DLD1 (cell line): ENCODE results near the gene NCBP2.

Experiments
- in situ Hi-C: cut with HindIII; loops from 2 replicates; pipeline ENCODE4 v1.10.0; 2017; ENCODE audit warnings: low sequenced_read_pairs

NCBP2 gene

GRCh38 chr3:196942226-196942914 lies at the start of gene NCBP2:
TSS of gene NCBP2 (minus strand) at chr3:196942528. CDS start at chr3:196942503, 25 bp downstream.
- in situ Hi-C loops, result loop anchor here (10.0 kb wide), 1 partner anchor 82 kb away; the partner anchor contains the start of gene MELTF

GRCh38 chr3:196991581-196992460 lies 49.5 kb upstream of the NCBP2 start:
- in situ Hi-C loops, result loop anchor here (10.0 kb wide), 1 partner anchor 523 kb away; no protein-coding TSS in a partner anchor

GRCh38 chr3:196990601-196991007 lies 48.3 kb upstream of the NCBP2 start:
- in situ Hi-C loops, result loop anchor here (10.0 kb wide), 1 partner anchor 524 kb away; no protein-coding TSS in a partner anchor

GRCh38 chr3:196989721-196990262 lies 47.5 kb upstream of the NCBP2 start:
- in situ Hi-C loops, result loop anchor here (10.0 kb wide), 1 partner anchor 525 kb away; no protein-coding TSS in a partner anchor

- in situ Hi-C loops, result no loop called here
Measured at GRCh38 chr3:196988241-196989029, 46.1 kb upstream of the NCBP2 start.

GRCh38 chr3:196987022-196987421 lies 44.7 kb upstream of the NCBP2 start:
- in situ Hi-C loops, result no loop called here

GRCh38 chr3:196985954-196986885 lies 43.9 kb upstream of the NCBP2 start:
- in situ Hi-C loops, result no loop called here

GRCh38 chr3:196985298-196985697 lies 43.0 kb upstream of the NCBP2 start:
- in situ Hi-C loops, result no loop called here

GRCh38 chr3:196983186-196983585 lies 40.9 kb upstream of the NCBP2 start:
- in situ Hi-C loops, result no loop called here

GRCh38 chr3:196981657-196982056 lies 39.3 kb upstream of the NCBP2 start:
- in situ Hi-C loops, result no loop called here

- in situ Hi-C loops, result no loop called here
Measured at GRCh38 chr3:196979545-196979944, 37.2 kb upstream of the NCBP2 start.

- in situ Hi-C loops, result no loop called here
Measured at GRCh38 chr3:196976941-196977340, 34.6 kb upstream of the NCBP2 start.

GRCh38 chr3:196975349-196975748 lies 33.0 kb upstream of the NCBP2 start:
- in situ Hi-C loops, result no loop called here

- in situ Hi-C loops, result no loop called here
Measured at GRCh38 chr3:196974661-196975060, 32.3 kb upstream of the NCBP2 start.

- in situ Hi-C loops, result no loop called here
Measured at GRCh38 chr3:196971094-196971698, 28.9 kb upstream of the NCBP2 start.

- in situ Hi-C loops, result no loop called here
Measured at GRCh38 chr3:196970547-196971093, 28.3 kb upstream of the NCBP2 start.

- in situ Hi-C loops, result no loop called here
Measured at GRCh38 chr3:196969660-196970546, 27.6 kb upstream of the NCBP2 start.

- in situ Hi-C loops, result no loop called here
Measured at GRCh38 chr3:196969134-196969659, 26.9 kb upstream of the NCBP2 start.
